Suppressor macrophage (primary cell): ENCODE data around the gene C6orf136.
"Not testable (repeated sequence)": the region's sequence is repeated elsewhere in the genome, so short reads cannot be mapped to it uniquely, and the experiment has no call there.

ENCODE experiments used
- DNase-seq, 4 experiments: peaks; one replicate each; pipeline ENCODE4 v3.0.0-alpha.2; 2020 to 2022

The C6orf136 gene

DNA sequence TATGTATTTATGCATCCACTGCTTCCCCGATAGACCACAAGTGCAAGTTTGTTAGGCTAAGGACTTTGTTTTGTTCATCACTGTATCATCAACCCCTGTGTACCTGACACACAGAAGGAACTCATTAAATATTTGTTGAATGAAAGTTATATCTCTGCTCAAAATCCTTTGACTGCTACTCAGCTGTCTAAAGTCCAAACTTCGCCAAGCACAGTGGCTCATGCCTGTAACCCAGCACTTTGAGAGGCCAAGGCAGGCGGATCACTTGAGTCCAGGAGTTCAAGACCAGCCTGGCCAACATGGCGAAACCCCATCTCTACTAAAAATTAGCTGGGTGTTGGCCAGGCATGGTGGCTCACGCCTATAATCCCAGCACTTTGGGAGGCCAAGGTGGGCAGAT, 11.0 kb downstream of the C6orf136 start:
- DNase-seq = not testable (repeated sequence)

DNA sequence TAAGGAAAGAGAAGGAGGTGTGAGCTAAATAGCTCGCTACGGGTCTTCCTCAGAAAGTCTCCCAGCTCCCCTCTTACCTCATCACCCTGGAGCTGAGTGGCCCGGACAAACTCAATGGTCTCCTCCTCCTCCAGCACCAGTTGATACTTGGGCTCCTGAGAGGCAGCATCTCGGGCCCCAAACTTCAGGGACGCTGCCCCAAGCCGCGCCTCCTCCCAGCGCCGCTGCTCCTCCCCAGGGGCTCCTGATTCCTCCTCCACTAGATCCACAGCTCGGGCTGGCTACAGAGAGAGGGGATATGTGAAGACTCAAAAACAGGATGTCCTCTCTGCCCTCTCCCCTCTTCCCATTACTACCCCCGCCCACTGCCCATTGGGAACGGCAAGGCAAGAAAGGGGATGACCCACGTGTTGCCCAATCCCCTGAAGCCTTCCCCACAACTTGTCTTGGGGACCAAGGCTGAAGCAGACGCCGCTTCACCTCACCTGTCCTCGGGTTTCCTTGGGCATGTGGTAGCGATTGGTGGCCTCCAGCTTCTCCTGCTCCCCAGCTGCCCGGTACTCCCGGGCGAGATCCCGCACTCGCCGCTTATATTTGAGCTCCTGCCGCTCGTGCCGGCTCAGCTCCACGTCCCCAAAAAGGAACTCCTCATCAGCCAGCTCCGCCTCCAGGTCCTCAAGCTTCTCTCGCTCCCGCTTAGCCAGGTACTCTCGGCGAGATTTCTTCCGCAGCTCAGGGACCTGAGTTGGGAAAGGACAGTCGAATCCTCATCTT, 18.2 kb downstream of the C6orf136 start:
- no peak for DNase-seq

DNA sequence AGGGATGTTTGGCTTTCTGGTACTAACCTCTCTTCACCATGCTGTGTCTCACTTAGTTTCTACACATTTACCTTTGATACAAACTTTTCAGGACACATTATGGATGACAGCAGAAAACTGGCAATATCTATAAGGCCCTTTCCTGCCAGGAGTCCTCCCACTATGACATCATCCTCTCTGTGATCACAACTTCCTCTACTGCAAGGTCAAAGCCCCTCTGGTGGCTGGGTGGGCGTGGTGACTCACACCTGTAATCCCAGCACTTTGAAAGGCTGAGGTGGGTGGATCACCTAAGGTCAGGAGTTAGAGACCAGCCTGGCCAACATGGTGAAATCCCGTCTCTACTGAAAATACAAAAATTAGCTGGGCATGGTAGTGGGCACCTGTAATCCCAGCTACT, 19.4 kb downstream of the C6orf136 start:
- peak; percentile 57 to 77 (median 70) for DNase-seq

DNA sequence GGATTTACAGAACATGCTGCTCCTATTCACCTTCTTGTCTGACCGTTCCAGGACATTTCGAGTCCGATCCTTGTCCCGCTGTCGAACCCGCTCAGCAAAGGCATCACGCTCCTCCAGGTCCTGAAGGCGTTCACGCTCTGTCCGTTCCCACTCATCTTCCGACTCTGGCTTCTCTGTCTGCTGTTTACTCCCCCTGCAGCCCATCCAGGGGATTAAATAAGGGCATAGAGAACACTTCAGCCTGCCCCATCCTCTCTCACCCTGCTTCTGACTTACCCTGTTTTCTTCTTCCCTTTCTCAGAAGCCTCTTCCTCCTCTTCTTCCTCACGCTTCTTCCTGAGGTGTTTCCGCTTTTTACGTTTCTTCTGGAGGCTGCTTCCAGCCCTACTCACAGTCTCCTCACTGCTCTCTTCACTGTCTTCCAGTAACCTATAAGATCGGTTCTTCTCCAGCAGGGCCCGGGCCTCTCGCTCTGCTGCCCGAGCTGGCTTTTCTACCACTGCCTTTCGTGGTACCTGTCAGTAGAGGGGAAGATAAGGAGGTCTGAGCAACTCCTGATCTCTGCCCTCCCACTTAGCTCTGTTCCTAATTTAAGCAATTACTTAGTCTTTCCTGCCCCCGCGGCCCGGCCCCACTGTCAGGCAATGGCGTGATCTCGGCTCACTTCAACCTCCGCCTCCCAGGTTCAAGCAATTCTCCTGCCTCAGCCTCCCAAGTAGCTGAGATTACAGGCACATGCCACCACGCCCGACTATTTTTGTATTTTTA, 24.0 kb downstream of the C6orf136 start:
- DNase-seq = no peak

DNA sequence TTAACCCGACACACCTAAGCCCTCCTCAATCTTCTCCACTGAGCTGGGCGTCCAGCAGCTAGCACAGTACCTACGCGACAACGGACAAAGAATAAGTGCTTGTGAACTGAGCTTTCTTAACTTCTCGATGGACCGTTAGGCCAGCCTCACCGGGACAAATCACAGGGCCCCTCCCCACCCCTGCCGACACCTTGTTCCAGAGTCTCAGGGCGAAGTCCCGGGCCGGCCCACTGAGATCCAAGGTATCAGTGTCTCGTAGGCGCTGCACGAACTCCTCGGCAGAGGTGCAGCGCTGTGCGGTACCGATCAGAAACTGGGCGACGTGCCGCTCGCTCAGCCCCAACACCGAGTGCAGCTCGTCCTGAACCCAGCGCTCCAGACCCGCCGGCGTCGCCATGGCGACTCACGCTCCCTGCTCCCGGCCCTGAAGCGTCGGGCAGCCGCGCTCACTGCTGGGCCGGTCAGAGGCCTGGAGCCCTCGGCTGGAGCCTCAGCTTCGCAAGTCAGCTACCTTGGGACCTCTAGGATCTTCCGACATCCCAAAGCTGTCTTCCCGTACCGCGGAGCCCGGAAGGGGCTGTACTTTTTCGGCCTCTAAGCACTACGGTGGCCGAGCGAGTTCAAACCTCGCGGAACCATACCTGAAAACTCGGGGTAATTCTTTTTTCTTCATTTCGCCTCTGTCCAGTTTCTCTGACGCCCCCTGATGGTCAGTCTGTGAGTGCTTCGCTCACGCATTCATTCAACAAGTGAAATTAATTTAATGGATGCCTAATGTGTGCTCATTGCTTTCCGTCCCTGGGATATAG, 25.7 kb downstream of the C6orf136 start, which contains the start of gene DHX16:
DHX16 (minus strand) TSS at position 562 of the 809 bp plus-strand sequence; CDS start at position 397, 165 bp downstream.
- peak; percentile 97 to 99 (median 98) for DNase-seq

DNA sequence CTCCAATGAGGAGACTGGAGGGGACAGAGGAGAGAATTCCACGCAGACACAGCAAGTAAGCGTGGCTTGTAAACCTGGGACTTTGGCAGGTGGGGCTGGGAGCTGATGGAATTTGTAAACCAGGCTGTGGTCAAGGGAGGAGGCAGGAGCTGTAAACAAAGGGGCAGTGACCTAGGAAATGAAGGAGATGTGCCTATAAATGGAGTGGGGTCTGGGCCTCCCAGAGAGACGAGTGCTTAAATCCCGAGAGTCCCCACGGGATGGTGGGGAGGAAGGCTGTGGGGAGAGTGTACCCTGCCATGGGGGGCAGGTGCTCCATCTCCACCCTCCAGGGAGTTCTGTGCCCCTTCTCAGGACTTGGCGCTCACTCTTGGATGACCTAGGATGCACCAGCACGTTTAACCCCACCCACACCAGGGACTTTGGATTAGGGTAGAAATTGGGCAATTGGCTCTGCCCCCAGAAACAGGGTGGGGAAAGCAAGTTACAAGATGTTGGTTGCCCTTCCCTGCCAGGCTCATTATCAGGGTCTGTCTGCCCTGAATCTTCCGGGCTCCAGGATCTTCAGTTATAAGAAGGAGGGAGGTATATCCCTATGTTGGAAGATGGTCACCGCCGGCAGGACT, 29.8 kb downstream of the C6orf136 start:
- no peak for DNase-seq

DNA sequence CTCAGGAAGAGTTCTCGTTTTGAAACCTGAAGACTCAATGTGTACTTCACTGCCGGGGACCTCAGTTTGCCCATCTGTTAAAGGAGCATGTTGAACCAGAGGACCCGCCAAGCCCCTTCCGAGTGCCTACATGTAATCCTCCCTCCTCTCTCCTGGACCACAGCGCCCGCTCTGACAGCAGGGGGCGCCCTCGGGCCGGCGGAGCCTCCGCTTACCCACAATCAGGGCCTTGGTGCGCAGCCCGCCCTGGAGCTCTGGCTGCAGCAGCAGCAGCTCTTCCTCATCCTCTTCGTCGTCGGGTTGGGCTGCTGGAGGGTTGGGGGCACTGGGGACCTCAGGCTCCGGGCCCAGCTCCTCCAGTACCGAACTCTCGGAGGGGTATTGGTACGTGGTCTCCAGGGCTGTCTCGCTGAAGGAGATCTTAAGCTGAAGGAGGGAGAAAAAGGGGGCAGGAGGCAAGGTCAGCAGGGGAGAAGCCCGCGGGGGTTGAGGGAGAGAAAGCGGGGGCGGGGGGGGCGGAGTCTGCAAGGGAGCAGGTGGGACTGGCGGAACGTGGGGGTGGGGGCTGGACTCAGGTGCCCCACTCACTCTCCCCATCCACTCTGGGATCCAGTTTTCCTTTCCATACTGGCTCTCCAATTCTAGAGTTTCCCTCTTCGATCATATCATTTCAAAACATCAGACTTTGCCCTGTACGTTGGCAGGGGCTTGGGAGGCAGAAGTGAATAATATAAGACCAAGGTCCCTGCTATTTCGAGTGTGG, 32.2 kb downstream of the C6orf136 start:
- peak; percentile 87 to 94 (median 90) for DNase-seq

DNA sequence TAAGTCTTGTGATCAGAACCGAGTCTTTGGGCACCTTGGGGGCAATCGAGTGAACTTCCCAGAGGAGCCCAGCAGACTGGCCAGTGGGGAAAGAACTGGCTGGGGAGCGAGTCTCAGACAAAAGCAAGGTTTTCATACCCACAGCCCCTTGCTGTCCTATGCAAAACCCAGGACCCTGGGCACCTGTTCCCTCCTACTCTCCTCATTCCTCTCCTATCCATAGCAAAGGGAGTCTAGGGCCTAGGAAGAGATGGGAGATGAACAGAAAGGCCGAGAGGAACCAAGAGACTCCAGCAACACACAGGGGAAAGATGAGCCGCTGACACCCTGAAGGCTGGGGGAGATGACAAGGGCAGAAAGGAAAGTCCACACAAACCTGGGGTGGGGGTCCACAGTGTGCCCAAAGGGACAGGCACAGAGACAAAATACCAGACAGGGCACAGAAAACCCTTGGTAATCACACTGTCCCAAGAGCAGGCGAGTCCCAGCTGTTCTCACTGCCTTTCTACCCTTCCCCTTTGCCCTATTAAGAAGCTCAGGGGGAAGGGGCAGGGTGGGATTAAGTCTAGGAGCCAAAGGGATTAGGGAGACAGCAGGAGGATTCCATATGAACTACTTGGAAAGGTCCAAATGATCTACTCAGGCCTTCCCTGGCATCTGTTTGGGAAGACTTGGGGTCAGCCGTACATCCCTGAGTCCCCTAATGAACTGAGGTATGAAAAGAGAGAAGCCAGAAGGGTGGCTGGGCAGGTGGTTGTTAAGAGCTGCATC, 33.0 kb downstream of the C6orf136 start:
- DNase-seq = no peak

DNA sequence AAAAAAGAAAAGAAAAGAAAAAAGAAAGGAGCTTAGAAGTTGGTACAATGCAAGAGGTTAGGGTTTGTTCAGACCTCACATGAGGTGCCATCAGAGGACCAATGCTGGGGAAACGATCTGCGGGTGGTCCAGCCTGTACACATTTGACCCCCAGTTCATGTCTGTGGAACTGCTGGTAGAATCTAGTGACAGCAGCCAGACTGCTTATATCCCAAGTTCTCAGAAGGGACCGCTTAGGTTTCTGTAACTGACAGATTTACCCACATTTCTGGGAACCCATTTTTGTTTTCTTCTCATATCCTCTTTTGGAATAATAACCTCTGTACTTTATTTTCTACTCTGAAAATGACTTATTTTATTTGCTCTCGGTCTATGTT, 34.8 kb downstream of the C6orf136 start:
- no peak for DNase-seq

DNA sequence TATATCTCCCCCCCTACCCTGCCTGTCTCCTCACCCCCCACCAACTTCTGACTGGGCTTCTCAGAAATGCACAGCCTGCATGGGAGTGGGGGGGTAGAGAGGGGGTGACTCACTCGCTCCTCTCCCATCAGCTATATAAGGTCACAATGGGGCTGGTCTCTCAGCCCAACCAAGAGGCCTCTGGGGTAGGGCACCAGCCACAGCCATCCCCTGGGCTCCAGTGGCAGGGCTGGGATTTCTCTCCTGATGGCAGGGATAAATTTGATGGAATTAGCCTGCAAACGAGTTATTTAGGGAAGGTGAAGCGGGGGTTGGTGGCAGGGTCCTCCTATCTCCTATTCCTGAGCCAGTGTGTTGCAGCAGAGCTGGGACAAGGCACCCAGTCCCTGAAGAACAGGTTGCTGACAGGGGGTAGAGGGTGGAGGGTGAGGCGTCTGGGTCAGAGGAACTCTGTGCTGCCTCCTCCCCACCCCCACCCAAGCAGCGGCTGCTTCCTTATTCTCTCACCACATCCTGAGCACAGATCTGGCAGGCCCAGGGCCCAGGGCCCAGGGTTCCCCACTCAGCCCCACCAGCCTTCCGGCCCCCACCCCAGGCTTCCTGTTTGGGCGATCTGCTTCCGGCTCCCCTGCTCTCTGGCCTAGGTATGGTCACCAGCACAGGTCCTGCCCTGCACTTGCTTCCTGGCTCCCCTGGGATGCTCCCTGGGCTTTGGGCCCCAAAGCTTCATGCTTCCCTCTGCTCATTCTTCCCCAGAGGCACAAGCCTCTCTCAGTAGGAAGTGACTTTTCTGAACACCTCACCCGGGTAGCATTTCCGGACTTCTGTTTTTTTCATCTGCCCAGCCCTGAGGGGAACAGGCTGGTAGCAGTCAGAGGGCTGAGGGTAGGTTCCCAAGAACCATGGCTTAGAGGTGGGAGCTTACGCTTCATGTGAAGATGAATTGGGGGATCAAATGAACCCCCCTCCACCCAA, 35.5 kb downstream of the C6orf136 start:
- DNase-seq = peak; percentile 89 to 93 (median 92)

DNA sequence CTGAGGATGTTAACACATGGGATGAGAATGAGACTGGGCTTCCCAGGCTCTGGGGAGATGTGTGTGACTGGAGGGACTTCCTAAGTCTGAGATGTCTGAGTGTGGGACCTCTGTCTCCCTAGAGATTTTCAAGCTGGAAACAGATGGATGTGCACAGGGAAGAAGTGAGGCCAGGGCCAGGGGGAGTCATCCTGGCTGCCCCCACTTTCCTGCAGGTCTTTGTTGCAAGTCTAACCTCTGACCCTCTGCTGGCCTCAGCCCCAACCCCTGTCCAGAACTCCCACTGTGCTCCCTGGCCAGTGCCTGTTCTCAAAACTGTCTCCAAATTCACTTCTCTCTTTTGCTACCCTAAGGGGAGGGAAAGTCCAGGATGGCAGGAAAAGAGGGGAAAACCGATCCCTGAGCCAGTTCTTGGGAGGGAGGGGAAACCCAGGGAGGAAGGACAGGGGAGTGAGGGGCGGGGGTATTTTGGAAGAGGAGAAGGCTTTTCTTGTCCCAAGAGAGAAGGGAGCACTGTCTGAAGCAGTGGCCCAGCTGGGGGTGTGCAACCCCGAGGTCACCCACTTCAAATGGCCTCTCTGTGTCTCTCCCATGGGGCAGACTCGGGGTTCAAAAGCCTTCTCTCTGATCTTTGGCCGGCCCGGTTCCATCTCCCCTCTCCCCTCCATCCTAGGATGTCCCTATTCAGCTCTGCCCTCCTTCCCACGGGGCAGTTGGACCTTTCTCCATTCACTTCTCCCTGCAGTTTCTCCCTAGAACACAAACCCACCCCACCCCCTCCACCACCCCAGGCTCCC, 36.4 kb downstream of the C6orf136 start:
- peak; percentile 21 to 59 (median 54) for DNase-seq

DNA sequence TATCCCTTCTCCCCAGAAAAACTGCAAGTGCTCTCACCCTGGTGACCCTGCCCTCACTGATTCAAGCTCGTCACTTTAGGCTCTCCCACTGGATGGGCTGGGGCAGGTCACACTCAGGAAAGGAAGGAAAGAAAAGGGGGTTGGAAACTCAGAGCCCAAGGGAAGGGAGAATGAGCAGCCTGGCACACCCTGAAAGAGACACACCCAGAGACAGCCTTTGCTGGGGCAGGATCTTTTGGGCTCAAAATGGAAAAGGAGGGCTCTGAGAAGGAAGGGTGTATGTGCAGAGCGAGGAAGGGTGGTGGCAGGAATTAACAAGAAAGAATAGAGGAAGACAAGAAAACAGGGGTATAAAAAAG, 37.0 kb downstream of the C6orf136 start:
- DNase-seq = peak in 1 of 4 experiments; percentile 26

DNA sequence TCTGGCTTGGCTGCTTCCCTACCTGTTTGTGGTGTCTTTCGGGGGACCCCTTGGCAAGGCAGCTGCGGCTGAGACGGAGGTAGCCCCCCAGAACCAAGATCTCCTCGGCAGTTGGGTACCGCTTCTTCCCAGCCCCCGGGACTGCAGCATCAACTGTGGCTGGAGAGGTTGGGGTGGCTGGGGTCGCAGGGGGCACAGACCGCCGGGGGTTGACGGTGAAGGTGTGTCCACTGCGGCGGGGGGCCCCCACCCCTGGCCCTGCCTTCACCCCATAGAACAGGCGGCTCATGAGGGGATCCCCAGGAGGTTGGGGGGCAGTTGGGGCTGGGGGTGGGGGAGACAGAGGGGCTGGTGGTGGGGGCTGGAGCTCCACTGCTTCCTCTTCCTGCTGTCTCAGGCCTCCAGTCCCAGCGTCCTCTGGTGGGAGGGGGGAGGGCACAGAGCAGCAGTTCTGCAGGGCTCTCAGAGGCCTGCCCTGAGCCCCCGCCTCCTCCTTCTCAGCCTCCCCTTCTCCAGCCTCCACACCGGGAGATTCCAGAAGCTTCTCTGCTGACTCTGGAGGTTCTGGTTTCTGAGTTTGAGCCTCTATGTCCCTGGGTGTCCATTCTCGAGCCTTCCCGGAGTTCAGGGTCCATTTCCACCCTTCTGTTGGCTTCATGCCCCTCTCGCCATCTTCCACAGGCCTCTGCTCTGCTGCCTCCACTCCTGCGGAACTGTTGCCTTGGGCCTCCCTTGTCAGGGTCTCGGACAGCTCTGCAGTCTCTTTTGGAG, 37.6 kb downstream of the C6orf136 start:
- peak; percentile 62 to 89 (median 82) for DNase-seq

DNA sequence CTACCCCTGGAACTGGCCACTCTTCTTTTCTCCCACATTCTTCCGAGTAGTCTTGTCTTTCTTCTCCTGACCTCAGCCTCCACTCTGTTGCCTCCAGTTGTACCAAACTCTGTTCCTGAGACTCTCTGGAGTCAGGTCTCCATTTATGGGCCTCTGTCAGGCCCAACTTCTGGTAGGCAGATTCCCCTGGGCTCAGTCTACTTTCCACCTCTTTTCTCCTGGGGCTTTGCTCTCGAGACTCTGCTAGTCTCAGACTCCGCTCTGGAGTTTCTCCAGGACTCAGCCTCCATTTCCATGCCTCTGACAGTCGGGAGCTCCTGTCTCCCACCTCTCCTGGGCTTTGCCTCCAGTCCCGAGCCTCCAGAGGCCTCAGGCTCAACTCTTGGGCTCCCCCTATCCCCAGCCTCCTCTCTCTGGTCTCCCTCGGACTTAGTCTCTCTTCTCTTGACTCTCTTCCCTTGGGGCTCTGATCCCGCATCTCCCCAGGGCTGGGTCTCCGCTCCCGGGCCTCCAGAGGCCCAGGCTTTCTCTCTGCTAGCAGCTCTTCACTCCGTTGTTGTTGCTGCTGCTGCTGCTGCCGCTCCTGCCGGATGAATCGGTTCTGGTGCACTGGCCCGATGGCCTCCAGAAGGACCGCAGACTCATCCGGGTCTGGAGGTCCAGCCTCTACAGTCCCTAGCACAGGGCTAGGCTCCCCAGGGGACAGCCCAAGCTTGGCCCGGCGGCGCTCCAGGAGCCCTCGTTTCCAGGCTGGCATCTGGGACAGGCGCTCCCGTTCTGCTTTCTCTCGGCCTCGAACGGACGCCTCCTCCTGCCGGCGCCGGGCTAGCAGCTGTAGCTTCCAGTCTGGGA, 38.5 kb downstream of the C6orf136 start:
- peak; percentile 26 to 63 (median 50) for DNase-seq

DNA sequence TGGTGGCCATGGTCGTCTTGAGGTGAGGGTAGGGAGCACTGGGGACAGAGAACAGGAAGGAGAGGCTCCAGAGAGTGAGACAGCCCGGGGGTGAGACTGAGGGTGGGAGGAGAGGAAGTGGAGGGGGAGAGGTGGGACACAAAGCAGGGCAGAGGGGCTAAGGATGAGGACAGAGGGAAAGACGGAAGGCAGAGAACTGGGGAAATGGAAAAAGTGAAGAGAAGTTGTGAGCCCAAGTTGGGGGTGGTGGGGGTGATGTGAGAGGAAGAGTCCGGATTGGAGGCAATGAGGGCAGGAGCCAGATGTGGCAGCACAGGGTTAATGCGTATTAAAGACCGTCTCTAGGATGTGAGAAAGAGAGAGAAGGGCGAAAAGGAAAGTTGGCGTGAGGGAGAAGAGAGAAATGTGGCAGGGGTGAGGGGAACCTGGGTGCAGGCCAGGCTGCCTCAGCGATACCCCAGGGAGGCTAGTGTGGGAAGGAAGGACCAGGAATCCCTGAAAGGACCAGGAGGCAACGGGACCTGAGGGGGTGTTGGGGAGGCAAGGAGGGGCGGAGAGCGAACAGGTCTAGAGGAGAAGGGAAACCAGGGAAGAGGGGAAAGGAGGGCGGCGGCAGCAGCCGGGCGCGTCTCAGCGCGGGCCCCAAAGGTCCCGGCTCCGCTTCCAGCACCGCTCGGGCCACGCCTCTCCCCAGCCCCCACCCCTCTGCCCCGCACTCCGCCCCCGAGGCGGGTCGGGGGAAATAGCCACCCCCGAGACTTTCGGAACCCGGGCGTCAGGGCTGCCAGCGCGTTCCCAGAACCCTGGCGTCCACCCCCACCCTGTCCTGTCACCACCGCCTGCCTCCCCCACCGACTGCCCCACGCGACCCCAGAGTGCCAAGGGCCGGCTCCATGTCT, 39.3 kb downstream of the C6orf136 start, which contains the start of gene PPP1R18:
PPP1R18 (minus strand) TSS at position 637 of the 899 bp plus-strand sequence; CDS start at position 10, 627 bp downstream.
- DNase-seq = peak; percentile 68 to 93 (median 84)
